GM23248 (cell line): ENCODE results near the gene ZBTB20.

ENCODE experiments used
- EZH2 ChIP-seq: fragments of 200-600 bp; sonication (generic); IDR thresholded peaks from 2 replicates; pipeline ENCODE4 v1.6.1; 2018; ENCODE audit warnings: antibody characterized with exemption, mild to moderate bottlenecking; ENCODE audit not compliant: insufficient read depth, poor library complexity, severe bottlenecking
- EZH2phosphoT487 ChIP-seq: fragments of 200-600 bp; sonication (generic); IDR thresholded peaks from 2 replicates; pipeline ENCODE4 v1.6.1; 2018; ENCODE audit warnings: antibody characterized with exemption, moderate library complexity, mild to moderate bottlenecking, low read depth; ENCODE audit not compliant: insufficient read depth

DNA sequence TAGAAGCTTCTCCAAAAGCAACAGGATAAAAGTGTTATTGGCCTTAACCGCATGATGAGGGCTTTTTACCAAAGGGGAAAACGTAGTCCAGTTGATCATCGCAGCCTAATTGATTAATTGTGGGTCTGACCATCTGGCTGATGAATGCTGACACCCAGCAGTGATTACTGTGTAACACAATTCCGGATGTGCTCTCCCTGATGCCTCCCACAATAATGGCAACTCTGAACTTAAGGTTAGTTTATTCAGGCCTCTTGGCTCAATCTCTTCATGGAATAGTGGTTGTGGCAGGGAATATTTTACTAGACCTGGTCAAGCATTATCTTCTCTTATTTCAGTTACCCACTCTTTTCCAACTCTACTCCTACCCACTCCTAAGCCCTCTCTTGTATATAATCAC is 520.3 kb downstream of the ZBTB20 start:
- TF ChIP-seq EZH2 (no peak), EZH2phosphoT487 (no peak)
